ENCODE results near the gene PRMT7.

The PRMT7 gene

DNA sequence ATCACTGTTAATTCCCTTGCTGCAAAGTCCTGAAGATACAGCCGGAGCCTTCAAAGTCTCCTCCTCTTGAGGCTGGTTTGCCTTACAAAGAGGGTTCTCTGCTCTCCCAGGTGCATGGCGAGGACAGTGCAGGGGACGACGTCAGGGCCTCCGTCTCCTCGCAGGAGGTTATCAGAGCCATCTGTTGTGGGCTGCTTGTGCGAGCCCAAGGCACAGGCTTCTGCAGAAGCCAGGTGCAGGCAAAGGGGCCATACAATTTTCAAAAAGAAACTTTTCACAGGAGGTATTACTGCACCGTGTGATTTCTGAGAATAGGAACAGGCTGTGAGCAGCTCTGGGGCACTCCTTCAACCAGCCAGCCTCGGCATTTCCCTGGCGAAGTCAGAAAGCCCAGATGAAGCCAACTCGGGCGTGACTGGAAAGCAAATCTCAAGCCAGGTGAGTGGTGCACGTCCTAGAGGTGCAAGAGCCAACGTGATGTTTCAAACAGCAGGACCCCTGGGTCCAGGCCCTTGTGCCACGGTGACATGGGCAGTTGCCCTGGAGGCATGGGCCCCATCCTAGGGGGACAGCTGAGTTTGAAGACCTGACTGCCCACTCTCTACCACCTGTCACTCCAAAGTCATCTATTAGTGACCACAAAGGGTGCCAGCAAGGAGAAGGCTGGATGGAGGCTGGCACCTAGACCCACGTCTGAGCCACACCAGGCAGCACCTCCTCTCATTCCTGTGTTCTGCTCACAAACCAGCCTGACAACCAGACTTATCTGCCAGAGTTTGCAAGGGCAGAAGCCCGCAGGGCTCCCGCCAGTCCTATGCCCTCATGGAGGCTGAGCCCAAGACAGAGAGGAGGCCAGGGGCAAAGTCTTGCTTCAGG is 68.9 kb downstream of the PRMT7 start:
- DNase-seq = no peak

DNA sequence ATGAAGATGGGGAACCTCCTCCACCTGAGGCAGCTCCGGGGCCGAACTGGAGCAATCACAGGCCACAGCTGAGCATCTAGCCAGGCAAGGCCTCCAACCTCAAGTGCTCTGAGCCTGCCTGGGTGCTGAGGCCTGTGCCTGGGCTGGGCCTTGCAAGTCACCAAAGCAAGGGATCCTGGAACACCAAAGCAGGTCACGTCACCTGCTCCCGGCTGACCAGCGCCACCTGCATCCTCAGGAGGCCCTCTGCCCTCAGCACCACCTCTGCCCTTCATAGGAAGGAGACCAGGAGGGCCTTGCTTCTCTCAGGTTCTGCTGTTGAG is 69.5 kb downstream of the PRMT7 start:
- DNase-seq = no peak

DNA sequence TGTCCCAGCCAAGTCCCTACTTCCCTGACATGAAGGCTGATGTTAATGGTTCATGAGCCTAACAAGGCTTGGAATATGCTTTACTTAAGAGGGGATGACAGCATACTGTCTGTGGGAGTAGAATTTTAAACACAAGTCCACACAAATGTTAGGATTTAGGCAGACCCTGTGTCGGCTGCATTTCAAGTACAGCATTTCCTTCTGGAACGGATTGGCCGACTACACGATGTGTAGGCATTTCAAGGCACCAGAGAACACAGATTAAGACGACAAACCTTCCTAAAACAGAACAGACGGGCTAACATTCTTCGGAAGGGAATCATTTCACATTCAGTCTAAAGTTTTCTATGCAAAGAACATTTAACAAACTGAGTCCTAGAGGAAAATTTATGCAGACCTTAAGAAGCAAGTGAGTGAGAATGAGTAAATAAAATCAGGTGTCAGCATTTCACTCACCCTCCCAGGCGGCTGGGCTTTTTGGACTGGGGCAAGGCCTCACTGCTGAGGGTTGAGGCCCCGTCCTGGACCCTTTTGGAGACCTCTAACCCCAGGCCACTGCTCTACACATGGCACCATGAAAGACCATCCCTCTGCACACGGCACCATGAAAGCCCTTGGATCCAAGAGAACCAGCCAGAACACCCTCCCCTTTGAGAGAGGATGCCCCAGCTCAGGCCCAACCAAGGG is 70.0 kb downstream of the PRMT7 start:
- no peak for DNase-seq

DNA sequence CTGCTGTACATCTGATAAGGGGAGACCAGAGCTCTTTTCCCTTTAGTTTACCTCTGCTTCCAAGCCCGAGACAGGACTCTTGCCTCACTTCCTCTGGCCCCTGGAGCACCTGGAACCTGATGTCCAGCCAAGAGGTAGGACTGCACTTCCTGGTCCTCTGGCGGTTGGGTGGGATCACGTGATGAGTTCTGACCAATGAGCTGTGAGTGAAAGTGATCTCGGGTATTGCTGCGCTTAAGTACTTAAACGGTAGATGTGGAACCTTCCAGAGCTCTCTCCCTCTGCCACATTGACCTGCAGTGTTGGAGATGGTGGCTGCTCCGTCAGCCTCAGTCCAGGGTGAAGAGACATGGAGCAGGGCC is 70.5 kb downstream of the PRMT7 start:
- DNase-seq = no peak

DNA sequence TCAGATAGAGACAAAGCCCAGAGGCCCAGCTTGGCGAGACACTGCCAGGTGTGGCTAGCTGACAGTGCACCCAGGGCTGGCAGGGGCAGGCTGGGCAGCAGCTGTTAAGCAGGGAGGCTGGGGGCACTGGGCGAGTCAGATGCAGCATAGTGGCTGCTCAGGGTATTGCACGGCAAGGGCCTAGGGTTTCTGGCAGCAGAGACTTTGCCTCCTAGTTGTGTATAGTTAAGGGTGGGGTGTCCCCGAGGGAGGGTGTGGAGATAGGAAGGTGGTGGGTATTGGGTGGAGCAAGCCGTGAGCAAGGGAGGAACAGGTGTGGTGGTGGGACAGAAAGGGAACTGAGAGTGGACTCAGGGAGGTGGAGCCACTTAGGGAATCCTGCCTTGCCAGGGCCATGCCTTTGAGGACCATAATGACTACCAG is 71.5 kb downstream of the PRMT7 start:
- no peak for DNase-seq

DNA sequence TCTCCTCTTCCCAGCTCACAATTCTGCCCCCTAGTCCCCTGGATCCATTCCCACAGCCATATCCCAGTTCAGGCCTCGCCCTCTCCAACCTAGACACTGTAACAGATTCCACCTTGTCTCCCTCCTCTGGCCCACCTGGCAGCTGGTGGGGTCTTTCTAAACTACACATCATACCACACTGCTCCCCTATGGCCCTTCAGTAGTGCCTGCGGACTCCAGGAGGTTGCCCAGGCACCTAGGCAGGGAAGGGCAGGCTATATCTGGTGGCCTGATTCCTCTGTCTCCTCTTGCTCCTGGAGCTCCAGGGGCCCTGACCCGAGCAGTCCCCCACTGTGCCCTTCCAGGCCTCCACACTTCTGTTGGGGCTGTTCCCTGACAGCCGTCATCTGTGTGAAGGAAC is 73.0 kb downstream of the PRMT7 start:
- no peak for DNase-seq

DNA sequence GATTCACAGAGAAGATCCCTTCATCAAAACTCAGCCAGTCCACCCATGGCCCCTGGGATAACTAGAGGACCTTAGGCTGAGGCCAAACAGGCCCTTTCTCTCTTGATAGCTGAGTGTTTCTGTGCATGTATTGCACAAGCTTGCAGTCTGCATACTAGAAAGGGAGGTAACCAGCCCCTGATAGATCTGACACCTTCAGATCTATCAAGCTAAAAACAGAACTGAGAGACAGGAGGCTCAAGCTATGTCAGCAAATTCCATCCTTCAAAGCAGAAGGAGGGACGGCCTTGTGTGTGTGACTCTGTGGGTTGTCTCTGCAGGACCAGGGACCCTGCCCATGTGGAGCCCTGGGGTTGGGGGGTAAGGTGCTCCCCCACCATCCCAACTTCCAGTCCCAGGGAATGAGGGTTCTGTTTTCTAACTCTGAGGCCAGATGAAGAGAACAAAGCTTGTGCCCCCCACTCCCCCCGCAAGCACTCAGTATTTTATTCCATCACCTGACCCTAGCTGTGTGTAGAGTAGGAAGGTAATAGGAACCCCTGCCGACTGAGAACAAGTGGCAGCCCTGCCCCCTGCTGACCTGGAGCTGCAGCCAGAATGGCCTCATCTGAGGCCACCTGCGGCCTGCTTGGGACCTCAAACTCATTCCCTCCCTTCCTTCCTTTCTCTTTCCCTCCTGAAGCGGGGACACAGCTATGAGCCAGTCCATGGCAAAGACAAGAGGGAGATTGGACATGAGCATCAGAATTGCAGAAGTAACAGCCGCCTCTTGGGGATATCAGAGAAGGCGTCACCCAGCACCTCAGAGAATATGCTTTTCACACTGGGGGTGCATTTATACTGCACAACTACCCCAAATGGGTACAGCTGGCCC is 73.7 kb downstream of the PRMT7 start:
- no peak for DNase-seq

DNA sequence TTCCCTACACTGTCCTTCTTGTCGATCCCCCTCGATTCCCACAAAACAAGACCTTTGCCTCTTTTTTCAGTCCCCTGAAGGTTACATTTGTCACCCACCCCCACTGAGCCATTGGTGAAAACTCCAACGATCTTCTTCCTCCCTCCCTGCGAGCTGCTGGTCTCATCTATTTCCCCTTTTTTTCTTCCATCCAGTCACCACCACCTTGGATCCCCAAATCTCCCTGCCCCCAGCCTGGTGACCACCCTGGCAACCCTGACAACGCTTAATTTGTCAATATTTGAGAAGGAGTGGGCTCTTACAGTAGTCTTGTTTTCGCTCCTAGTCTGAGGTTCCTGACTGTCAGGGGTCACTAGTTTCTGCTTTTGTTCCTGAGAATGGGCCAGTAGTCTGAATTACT is 74.6 kb downstream of the PRMT7 start:
- no peak for DNase-seq

DNA sequence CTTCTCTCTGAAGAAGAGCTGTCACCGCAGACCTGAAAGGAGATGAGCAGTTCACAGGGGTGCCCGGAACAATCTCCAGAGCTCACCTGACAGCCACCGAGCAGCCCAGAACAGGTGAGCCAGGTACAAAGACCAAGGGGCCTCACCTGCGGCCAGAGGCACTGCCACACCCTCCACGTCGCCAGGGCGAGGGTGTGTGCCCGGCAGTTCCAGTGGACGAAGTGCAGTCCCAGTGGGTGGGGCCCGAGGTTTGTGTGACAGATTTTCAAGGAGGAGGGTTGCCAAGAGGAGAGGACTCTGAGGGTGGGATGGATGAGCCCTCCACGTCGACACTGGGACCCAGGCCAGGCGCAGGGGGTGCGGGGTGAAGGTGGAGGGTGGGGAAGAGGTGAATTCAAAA is 75.8 kb downstream of the PRMT7 start:
- no peak for DNase-seq

DNA sequence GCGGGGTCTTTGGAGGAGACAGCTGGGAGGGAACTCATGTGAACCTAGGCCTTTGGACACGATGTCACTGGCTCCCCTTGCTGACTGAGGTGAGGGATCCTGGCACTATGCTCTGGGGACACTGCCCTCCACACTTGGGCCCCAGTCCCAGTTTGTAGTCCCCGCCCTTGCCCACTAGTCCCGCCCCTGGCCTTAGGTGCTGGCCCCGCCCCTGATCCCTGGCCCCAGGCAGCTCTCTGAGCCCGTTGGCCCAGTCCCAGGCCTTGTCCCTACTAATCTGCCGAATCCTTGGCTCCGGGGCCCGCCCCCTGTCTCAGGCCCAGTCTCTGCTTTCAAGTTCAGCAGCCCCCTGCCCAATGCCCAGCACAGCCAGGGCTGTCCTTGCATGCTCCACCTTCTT is 76.5 kb downstream of the PRMT7 start:
- DNase-seq = no peak

DNA sequence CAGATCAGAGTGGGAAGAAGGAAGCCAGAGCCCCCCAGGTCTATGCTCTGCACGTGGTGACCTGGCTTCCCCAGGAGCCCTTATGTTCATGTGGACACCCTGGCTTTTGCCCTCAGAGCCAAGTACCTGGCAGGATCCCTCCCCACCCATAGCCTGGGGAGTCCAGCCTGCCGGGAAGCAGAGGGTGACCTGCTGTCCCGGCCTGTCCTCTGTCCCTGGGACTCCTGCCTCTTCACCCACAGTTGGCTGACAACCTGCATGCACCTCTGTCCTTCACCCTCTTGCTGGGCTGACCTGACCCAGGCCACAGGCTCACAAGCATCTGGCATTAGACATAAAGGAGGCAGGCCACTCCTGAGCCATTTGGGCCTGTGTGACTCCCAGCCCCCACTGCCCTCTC is 77.3 kb downstream of the PRMT7 start:
- no peak for DNase-seq

DNA sequence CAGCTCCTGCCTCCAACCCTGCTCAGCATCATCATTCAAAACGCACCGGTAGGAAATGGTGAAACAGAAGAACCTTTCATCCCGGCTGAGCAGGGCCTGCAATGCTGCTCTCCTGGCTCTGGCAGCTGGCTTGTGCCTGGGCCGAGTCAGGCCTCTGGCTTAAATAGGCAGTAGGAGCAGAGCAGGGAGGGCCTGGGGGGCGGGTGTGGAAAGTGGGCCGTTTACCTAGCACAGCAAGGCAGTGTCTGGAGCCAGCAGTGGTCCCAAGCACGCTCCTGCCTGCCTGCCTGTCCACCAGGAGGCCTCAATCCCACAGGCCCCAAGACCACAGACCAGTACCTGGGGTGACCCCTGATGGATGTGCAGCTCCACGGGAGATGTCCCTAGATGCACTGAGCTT is 78.2 kb downstream of the PRMT7 start:
- no peak for DNase-seq

DNA sequence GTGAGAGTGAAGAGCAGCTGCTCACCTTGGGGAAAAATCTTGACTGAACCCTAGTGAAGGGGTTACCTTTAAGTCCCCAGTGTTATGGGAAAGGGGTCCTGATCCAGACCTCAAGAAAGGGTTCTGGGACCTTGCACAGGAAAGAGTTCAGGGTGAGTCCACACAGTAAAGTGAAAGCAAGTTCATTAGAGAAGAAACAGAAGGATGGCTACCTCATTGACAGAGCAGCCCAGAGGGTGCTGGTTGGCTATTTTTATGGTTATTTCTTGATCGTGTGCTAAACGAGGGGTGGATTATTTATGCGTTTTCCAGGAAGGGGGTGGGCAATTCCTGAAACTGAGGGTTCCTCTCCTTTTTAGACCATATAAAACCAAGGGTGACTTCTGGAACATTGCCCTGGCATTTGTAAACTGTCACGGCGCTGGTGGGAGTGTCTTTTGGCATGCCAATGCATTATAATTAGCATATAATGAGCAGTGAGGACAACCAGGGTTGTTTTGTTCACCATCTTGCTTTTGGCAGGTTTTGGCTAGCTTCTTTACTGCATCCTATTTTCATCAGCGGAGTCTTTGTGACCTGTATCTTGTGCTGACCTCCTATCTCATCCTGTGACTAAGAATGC is 79.0 kb downstream of the PRMT7 start:
- DNase-seq = no peak

DNA sequence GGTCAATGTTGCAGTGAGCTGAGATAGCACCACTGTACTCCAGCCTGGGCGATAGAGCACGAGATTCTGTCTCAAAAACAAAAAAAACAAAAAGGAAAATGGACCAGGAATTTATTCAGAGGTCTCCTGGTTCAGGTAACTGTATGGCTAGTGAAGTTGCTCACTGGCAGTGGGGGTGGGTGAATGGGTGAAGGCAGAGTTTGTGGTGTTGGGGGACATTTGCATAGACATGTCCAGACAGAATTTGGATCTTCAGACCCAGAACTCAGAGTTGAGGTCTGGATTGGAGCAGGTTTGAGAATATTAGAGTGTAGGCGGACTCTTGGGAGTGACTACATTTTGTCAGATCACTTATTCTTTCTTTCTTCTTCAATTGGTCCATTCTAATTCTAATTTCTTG is 82.5 kb downstream of the PRMT7 start:
- no peak for DNase-seq

DNA sequence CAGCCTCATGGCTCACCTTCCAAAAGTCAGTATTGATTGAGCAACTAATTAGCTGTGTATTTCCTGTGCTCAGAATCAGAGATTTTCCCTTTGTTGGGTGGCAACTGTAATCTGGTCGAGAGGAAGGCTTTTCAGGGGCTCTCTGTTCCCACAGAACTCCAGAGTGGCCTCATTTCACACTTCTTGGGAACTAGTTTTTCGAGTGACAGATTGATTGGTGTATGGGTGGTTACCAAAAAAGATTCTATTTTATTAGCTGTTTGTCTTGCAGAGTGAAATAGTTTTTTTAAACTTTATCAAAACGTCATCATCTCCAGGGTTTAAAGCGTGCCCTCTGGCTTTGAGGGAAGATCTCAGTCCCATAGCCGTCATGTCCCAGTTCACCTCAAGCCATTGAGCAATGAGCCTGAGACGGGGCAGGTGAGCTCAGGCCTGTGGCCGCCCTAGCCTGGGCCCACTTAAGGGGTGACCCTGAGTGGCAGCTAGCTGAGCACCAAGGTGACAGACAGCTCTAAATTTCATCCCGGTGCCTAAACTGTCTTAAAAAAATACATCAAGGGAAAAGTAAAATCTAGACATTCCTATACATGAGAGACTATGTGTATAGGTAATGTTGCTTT is 84.5 kb downstream of the PRMT7 start:
- DNase-seq = no peak

DNA sequence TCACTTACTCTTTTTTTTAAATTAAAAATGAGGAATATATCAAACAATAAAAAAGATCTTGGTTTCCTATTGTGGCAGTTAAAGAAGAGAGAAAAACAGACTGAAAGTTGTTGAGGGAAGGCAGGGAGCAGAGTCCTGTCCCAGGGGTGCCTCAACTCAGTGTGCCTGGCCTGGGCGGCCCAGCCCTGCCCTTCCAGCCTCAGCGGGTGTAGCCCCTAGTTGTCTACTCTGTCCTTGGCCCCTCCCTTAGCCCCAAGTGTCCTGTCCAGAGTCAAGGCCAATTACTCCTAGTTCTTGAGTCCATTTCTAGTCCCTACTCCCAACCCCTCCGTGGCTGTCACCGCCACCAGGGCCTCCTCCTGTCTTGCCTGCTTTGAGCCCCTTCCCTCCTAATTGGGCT is 85.0 kb downstream of the PRMT7 start:
- no peak for DNase-seq

DNA sequence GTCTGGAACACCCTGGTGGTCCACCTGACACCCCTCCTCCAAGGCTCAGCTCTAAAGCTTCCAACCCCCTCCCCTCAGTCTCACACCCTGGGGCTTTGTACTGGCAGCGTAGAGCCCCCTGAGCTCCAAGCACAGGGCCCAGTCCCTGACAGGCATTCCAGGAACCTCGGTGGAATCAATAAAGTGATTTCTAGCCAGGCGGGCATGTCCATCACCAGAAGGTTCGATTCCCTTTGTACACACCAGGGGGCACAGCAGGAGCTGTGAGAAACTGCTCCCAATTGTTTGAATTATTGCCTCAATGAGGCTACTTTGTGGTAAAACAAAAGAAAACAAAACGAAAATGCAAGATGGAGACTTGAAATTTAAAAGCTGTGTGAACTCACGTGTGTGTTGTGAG is 85.7 kb downstream of the PRMT7 start:
- no peak for DNase-seq

DNA sequence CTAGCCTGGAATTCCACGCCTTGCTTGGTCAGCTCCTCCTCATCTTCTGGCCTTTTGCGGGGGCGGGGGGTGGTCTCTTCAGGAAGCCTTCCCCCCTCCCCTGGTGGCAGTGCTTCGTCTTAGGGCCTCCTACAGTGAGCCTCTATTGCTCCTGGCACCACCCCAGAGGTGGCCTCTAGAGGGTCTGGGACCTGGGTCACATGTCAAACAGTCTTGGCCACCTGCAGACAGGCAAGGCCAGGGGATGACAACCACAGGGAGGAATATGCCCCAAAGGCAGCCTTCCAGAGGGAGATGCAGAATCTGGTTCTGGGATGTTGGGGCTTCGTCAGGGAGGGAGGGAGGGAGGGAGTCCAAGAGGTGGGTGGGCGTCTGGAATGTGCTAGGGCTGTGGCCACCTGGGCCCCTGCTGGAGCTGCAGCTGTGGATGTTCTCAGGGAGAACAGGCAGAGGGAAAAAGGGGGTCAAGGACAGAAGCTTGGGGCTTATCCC is 86.9 kb downstream of the PRMT7 start:
- DNase-seq = no peak

DNA sequence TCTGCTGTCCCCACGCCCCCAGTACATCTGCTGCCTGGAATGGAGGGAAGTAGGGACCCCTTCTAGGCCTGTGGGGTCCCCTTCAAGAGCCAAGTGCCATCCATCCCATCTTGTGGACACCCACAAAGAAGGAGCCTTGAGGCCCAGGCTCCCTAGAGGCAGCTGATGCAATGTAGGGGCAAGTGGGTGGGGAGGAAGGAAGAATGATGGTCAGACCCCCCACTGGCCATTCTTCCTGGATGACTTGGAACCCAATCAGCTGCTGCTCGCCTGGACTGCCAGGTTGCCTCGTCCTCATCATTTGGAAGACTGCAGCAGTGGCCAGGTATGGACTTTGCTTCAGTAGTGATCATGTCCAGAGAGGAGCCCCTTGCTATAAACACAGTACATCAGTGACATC is 88.6 kb downstream of the PRMT7 start:
- DNase-seq = no peak

DNA sequence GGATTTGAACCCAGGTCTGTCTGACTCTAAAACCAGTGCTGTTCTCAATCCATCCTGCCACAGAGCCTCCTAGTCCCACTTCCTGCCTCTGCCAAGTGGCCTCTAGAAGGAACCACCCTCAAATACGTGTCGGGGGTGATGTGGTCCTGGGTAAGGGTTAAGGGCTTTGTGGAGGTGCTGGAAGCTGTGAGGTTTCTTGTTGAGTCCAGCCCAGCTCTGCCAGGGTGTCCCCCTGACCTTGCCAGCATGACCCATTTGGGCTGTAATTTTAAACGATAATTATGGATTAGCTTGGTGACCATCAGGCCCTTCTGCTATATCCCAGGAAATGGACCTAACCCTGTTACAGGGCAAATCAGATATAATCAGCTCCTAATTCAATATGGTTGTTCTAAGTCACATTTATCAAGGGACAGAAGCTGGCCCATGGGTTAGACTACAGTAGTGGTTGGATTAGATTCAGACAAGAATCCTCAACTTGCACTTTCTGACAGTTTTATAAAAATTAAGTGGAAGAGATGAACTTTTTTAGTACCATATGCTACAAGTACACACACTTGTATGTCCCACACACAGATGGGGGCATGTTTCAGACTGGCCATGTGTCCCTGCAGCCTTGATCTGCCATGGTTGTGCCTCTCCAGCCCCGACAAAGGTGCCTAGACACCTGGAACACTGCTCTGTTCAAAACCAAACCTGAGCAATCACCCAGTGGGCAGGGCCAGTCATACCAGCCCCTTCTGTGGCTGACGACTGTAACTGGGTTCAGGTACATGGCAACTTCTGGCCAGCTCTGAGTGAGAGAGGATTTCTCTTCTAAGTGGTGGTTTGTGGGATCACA is 89.5 kb downstream of the PRMT7 start:
- no peak for DNase-seq

DNA sequence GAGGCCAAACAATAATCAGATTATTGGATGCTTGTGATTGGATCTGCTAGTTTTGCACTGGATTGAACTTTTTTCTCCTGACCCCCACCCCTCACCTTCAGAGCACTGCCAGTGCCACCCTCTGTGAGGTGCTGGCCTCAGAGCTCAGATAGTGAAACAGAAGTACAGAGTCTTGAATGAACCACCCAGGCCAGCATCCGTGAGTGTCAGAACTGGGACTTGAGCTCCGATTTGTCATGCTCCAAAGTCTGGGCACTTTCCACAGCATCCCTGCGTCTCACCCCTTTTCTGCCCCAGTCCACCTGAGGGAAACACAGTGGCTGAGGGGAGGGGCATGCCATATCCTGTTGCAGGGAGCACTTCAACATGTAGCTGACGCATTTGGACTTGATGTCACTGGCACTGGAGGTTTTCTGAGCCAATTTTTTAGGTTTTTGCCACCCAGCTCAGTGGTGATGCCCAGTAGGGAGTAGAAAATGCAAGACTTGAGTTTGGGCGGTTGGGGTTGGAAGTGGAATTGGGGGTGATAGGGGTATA is 90.2 kb downstream of the PRMT7 start:
- DNase-seq = no peak

All from NCI-H1930 (cell line).